ENCODE data around the gene MSANTD4. TPM values are rescaled to one million over a fixed set of nuclear protein-coding genes. Genes with fewer than 3 reads are reported as not detected.

The MSANTD4 gene
- 10 to 100 TPM; 11.5 to 22.5 TPM for total RNA-seq

DNA sequence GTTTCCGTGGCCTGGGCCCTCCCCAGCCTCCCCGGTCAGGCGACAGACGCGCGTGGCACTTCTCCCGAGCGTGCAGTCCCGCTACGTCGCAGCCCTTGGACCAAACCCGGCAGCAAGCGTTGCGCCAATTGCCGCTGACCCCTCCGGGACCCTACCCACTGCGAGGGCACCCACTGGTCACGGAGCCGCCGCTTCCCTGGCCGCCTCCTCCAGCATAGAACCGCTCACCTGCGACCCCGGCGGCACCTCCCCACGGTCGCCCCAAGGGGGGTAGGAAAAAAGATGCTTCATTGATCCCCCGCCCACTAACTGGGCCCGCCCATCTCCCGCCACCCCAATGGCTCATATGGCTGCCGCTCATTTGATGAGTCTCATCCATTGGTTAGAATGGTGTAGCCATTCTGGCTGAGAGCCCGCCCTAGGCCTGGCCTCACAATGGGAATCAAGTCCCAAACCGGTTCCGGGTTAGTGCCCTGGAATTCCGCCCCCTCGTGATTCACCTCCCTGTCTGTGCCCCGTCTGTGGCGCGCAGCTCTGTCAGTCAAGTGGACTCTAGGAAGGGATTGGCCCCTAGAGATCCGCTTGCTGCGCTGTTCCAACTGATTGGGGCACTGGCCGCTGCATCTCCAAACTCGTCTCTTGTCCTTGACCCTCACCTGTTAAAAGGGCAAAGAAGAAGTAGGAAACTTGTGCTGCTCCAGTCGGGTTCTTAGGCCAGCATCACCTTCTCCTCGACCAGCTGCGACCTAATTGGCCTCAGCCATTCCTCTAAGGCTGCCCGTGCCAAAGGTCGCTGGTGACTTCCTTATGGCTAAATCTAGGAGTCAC is at the start of gene MSANTD4:
Gene MSANTD4 (minus strand): TSS at position 274 of the 828 bp plus-strand sequence. CDS start 11,323 bp downstream, outside the sequence.
- H3K4me1 ChIP-seq (replicated peaks) = no peaks in the 10 kb centered on the region
- intact Hi-C loops (cut with DNase I) = loop anchor here (2.0 kb wide), 1 partner anchor 55 kb away; the partner anchor contains the start of genes AASDHPPT and KBTBD3

GRCh38 chr11:106070606-106071005 is 48.6 kb upstream of the MSANTD4 start:
- Histone ChIP-seq H3K27ac (no peak overlapping the region), H3K4me3 (no peak overlapping the region), H3K4me1 (replicated peaks) (no peaks in the 10 kb centered on the region), H3K27me3 (replicated peaks; ENCODE audit: insufficient read depth) (no peaks in the 10 kb centered on the region), H3K36me3 (no peaks in the 10 kb centered on the region), H3K9me3 (no peaks in the 10 kb centered on the region)
- WGBS = 89% methylated on average over 3 of the region's 3 CpGs
- intact Hi-C loops (cut with DNase I) = no loop called here
- DNase-seq (ENCODE audit: low spot score) = no peak
- TF ChIP-seq POLR2A (IDR thresholded peaks at IDR 0.05) = no peak
- TF ChIP-seq CTCF (IDR thresholded peaks at IDR 0.05) = no peak
- TF ChIP-seq POLR2AphosphoS5 (IDR thresholded peaks at IDR 0.05) = no peak

More for the DNA sequence above, at the start of gene MSANTD4:
- peak; percentile 98 for DNase-seq (ENCODE audit: low spot score)
- TF ChIP-seq CTCF (IDR thresholded peaks at IDR 0.05) = no peak
- peak; percentile 90 for TF ChIP-seq POLR2AphosphoS5 (IDR thresholded peaks at IDR 0.05)
- TF ChIP-seq POLR2A (IDR thresholded peaks at IDR 0.05) = no peak
- Histone ChIP-seq H3K27ac (peak within 1 kb of the TSS; percentile 58 to 70), H3K4me3 (peak within 1 kb of the TSS; percentile 70 to 83), H3K27me3 (replicated peaks; ENCODE audit: insufficient read depth) (no peaks in the 10 kb centered on the region), H3K36me3 (no peaks in the 10 kb centered on the region), H3K9me3 (no peaks in the 10 kb centered on the region)
- WGBS = 4% methylated on average over 43 of the region's 48 CpGs

- no peaks in the 10 kb centered on the region for H3K36me3 ChIP-seq
- DNase-seq (ENCODE audit: low spot score) = no peak
- no peaks in the 10 kb centered on the region for H3K4me1 ChIP-seq (replicated peaks)
- no peaks in the 10 kb centered on the region for H3K27me3 ChIP-seq (replicated peaks; ENCODE audit: insufficient read depth)
- H3K27ac ChIP-seq = no peak overlapping the region
- H3K9me3 ChIP-seq = no peaks in the 10 kb centered on the region
- intact Hi-C loops (cut with DNase I) = no loop called here
- no peak overlapping the region for H3K4me3 ChIP-seq
- no peak for TF ChIP-seq POLR2A (IDR thresholded peaks at IDR 0.05)
- TF ChIP-seq POLR2AphosphoS5 (IDR thresholded peaks at IDR 0.05) = no peak
- TF ChIP-seq CTCF (IDR thresholded peaks at IDR 0.05) = no peak
Observed at GRCh38 chr11:106063009-106063408, 41.0 kb upstream of the MSANTD4 start.

DNA sequence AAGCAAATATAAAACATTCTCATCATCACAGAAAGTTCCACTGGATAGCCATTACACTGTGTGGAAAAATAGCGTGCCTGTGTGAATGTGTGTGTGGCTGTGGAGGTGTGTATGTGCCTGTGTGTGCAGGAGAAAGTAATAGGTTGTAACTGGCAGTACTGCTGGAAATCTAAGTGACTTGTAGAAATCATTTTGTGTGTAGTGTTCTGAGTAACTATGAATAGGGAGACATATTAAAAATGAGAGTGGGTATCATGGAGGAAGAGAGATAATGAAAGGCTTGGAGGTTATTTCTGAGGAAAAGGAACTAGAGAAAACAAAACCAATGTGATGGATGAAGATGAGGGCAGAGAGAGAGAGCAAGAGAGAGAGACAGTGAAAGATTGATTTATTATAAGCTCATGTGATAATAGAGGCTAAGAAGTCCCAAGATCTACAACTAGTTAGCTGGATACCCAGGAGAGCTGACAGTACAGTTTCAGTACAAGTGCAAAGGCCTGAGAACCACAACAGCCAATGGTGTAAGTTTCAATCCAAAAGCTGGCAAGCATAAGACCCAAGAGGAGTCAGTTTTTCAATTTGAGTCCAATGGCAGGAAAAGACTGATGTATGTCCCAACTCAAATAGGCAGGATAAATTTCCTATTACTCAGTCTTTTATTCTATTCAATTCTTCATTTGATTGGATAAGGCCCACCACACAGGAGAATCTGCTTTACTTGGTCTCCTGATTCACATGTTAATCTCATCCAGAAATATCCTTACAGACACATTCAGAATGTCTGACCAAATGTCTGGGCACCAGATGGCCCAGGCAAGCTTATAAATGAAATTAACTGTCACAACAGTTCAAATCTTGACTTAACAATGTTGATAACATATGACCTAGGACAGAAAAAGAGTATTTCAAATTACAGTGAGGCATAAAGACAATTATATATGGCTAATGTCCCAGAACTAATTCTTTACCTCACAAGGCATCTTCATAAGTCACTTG is 40.2 kb upstream of the MSANTD4 start:
- intact Hi-C loops (cut with DNase I) = no loop called here
- DNase-seq (ENCODE audit: low spot score) = no peak
- H3K27me3 ChIP-seq (replicated peaks; ENCODE audit: insufficient read depth) = no peaks in the 10 kb centered on the region
- no peaks in the 10 kb centered on the region for H3K9me3 ChIP-seq
- H3K4me1 ChIP-seq (replicated peaks) = no peaks in the 10 kb centered on the region
- H3K4me3 ChIP-seq = no peak overlapping the region
- 100% methylated on average over 1 of the region's 1 CpG for WGBS
- no peak overlapping the region for H3K27ac ChIP-seq
- no peaks in the 10 kb centered on the region for H3K36me3 ChIP-seq
- TF ChIP-seq POLR2A (IDR thresholded peaks at IDR 0.05) (no peak), POLR2AphosphoS5 (IDR thresholded peaks at IDR 0.05) (no peak), CTCF (IDR thresholded peaks at IDR 0.05) (no peak)

Measured in prostate gland (tissue), 2 donors.